ENCODE results near the gene ALOX5AP.

DNA sequence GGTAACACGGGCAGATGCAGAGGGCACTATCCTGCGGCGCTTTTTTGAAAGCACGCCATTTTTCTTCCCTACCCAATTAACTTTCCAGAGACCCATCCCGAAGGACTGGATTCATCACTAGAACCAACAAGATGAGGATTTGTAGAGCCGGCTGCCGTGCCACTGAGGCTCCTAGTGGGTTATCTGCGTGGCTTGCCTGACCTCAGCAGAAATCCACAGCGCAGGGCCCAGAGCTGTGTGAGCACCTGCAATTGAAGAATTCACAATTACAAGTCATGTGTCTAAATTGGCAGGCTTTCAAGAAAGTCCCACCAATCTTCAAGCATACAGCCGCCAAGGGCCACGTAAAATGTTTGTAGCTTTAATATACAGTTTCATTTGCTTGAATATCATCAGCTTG is 75.5 kb downstream of the ALOX5AP start:
- TF ChIP-seq, protein P1, sequence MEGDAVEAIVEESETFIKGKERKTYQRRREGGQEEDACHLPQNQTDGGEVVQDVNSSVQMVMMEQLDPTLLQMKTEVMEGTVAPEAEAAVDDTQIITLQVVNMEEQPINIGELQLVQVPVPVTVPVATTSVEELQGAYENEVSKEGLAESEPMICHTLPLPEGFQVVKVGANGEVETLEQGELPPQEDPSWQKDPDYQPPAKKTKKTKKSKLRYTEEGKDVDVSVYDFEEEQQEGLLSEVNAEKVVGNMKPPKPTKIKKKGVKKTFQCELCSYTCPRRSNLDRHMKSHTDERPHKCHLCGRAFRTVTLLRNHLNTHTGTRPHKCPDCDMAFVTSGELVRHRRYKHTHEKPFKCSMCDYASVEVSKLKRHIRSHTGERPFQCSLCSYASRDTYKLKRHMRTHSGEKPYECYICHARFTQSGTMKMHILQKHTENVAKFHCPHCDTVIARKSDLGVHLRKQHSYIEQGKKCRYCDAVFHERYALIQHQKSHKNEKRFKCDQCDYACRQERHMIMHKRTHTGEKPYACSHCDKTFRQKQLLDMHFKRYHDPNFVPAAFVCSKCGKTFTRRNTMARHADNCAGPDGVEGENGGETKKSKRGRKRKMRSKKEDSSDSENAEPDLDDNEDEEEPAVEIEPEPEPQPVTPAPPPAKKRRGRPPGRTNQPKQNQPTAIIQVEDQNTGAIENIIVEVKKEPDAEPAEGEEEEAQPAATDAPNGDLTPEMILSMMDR (IDR thresholded peaks at IDR 0.05; ENCODE audit: low read length), result no peak
- no peak for TF ChIP-seq EZH2 (optimal IDR thresholded peaks at IDR 0.05; ENCODE audit: low read depth, low read length)

All from MM.1S (cell line).